Caco-2 (cell line): Measurements from ENCODE around the gene DGKI. TPM values are rescaled to one million over a fixed set of nuclear protein-coding genes. Genes with fewer than 3 reads are reported as not detected.

Source experiments
- BruUV-seq: library from RNA; stranded (reverse); fragments of 400-500 nt; replicated peaks from 2 replicates; lab custom pipeline; 2021; lab: Mats Ljungman, UMichigan
- CTCF ChIA-PET: fragments of 300-600 bp; sonication (Branson Sonifier 250); formaldehyde crosslinking; loops from one replicate; lab custom pipeline; 2022; ENCODE audit warnings: antibody characterized with exemption; lab: Charles Lee
- POLR2A ChIA-PET: fragments of 300-600 bp; sonication (Branson Sonifier 250); formaldehyde crosslinking; loops from one replicate; lab custom pipeline; 2022; ENCODE audit warnings: antibody characterized with exemption; lab: Charles Lee
- DNase-seq, 2 experiments: peaks; one replicate each; pipeline versions ENCODE4 v3.0.0 to v3.0.0-alpha.2; 2020 to 2022
- H3K27me3 ChIP-seq: replicated peaks from 2 replicates; pipeline ENCODE4 v1.6.0; 2011; ENCODE audit warnings: low read length; ENCODE audit not compliant: control insufficient read depth, insufficient read depth
- H3K36me3 ChIP-seq: 2 replicates; pipeline ENCODE4 v1.5.1; 2011; ENCODE audit warnings: low read length; ENCODE audit not compliant: control insufficient read depth, insufficient read depth
- H3K4me1 ChIP-seq: fragments of 250-450 bp; sonication (Bioruptor Pico); 2 replicates; pipeline ENCODE4 v1.5.1; 2020; ENCODE audit warnings: mild to moderate bottlenecking
- H3K4me3 ChIP-seq: 2 replicates; pipeline ENCODE4 v1.5.1; 2011; ENCODE audit warnings: low read depth, mild to moderate bottlenecking, control low read depth, low read length
- H3K9me3 ChIP-seq: fragments of 250-450 bp; sonication (Bioruptor Pico); 2 replicates; pipeline ENCODE4 v1.5.1; 2020; ENCODE audit warnings: mild to moderate bottlenecking, moderate library complexity
- H3K27ac Mint-ChIP-seq: one replicate; pipeline ENCODE4 v1.8.0; 2022; ENCODE audit warnings: mixed read lengths; ENCODE audit not compliant: unreplicated experiment
- H3K27me3 Mint-ChIP-seq: one replicate; pipeline ENCODE4 v1.8.0; 2022; ENCODE audit warnings: mixed read lengths; ENCODE audit not compliant: insufficient read depth, unreplicated experiment
- H3K36me3 Mint-ChIP-seq: one replicate; pipeline ENCODE4 v1.8.0; 2022; ENCODE audit warnings: mild to moderate bottlenecking, mixed read lengths; ENCODE audit not compliant: insufficient read depth, unreplicated experiment
- H3K4me1 Mint-ChIP-seq: one replicate; pipeline ENCODE4 v1.8.0; 2022; ENCODE audit warnings: low read depth, mixed read lengths; ENCODE audit not compliant: unreplicated experiment
- H3K4me3 Mint-ChIP-seq: one replicate; pipeline ENCODE4 v1.8.0; 2022; ENCODE audit warnings: mild to moderate bottlenecking, moderate library complexity, mixed read lengths; ENCODE audit not compliant: unreplicated experiment
- H3K9me3 Mint-ChIP-seq: one replicate; pipeline ENCODE4 v1.8.0; 2022; ENCODE audit warnings: mixed read lengths; ENCODE audit not compliant: unreplicated experiment
- intact Hi-C: fragments of 100-400 bp; cut with micrococcal nuclease; formaldehyde crosslinking; loops from one replicate; pipeline ENCODE4 v1.10.0; 2022; ENCODE audit not compliant: unreplicated experiment
- total RNA-seq: library from RNA; stranded (reverse); gene quantifications from 2 replicates; pipeline ENCODE4 v1.2.3, GENCODE V29; 2022
- TF ChIP-seq, protein P1 (sequence below), 2 experiments: fragments of 200-600 bp in 1 of 2; IDR thresholded peaks; 1 replicate in 1 of 2; 2 replicates in 1 of 2; pipeline versions ENCODE4 v1.5.1 to v1.8.0; 2011 to 2022; ENCODE audit warnings: antibody characterized with exemption in 1 of 2, control low read depth in 1 of 2, inconsistent platforms in 1 of 2, low read depth in 1 of 2, low read length in 1 of 2, mild to moderate bottlenecking in 1 of 2, moderate library complexity in 1 of 2; ENCODE audit not compliant: insufficient read depth in 1 of 2, severe bottlenecking in 1 of 2, unreplicated experiment in 1 of 2

Gene DGKI
- total RNA-seq, 1 experiment from 2014 or later, result 0.84 TPM

- intact Hi-C loops, result no loop called here
- POLR2A ChIA-PET, result no interaction called here
- peaks cover 27% of the 10 kb centered on the region for H3K9me3 Mint-ChIP-seq
Observed at GRCh38 chr7:137862358-137862757, 15.6 kb upstream of the DGKI start.

GRCh38 chr7:137860542-137860941 lies 13.8 kb upstream of the DGKI start:
- H3K27me3 ChIP-seq, result no peaks in the 10 kb centered on the region
- intact Hi-C loops, result no loop called here
- no peak for DNase-seq
- Mint-ChIP-seq H3K4me1 (no peaks in the 10 kb centered on the region), H3K4me3 (no peak overlapping the region), H3K9me3 (peaks cover 10% of the 10 kb centered on the region), H3K27me3 (no peaks in the 10 kb centered on the region), H3K36me3 (peaks cover 38% of the 10 kb centered on the region), H3K27ac (no peak overlapping the region)
- H3K4me1 ChIP-seq, result no peaks in the 10 kb centered on the region
- H3K36me3 ChIP-seq, result peaks cover 6% of the 10 kb centered on the region
- CTCF ChIA-PET, result no interaction called here
- POLR2A ChIA-PET, result no interaction called here
- no TSS peak for BruUV-seq
- H3K4me3 ChIP-seq, result no peak overlapping the region
- H3K9me3 ChIP-seq, result peaks cover 2% of the 10 kb centered on the region
- TF ChIP-seq, protein P1, sequence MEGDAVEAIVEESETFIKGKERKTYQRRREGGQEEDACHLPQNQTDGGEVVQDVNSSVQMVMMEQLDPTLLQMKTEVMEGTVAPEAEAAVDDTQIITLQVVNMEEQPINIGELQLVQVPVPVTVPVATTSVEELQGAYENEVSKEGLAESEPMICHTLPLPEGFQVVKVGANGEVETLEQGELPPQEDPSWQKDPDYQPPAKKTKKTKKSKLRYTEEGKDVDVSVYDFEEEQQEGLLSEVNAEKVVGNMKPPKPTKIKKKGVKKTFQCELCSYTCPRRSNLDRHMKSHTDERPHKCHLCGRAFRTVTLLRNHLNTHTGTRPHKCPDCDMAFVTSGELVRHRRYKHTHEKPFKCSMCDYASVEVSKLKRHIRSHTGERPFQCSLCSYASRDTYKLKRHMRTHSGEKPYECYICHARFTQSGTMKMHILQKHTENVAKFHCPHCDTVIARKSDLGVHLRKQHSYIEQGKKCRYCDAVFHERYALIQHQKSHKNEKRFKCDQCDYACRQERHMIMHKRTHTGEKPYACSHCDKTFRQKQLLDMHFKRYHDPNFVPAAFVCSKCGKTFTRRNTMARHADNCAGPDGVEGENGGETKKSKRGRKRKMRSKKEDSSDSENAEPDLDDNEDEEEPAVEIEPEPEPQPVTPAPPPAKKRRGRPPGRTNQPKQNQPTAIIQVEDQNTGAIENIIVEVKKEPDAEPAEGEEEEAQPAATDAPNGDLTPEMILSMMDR (IDR thresholded peaks at IDR 0.05; ENCODE audit: insufficient read depth in 1 of 2, low read depth in 1 of 2, low read length in 1 of 2, severe bottlenecking in 1 of 2, unreplicated experiment in 1 of 2), result no peak

More at GRCh38 chr7:137862358-137862757, 15.6 kb upstream of the DGKI start:
- Mint-ChIP-seq H3K27me3 (no peaks in the 10 kb centered on the region), H3K27ac (no peak overlapping the region), H3K4me1 (no peaks in the 10 kb centered on the region), H3K4me3 (no peak overlapping the region), H3K36me3 (peaks cover 55% of the 10 kb centered on the region)
- Histone ChIP-seq H3K4me1 (no peaks in the 10 kb centered on the region), H3K27me3 (no peaks in the 10 kb centered on the region), H3K36me3 (peaks cover 8% of the 10 kb centered on the region), H3K9me3 (peaks cover 12% of the 10 kb centered on the region), H3K4me3 (no peak overlapping the region)
- CTCF ChIA-PET, result no interaction called here
- no peak for DNase-seq
- no TSS peak for BruUV-seq
- TF ChIP-seq, protein P1 (IDR thresholded peaks at IDR 0.05; ENCODE audit: insufficient read depth in 1 of 2, low read depth in 1 of 2, low read length in 1 of 2, severe bottlenecking in 1 of 2, unreplicated experiment in 1 of 2), result no peak

- Mint-ChIP-seq H3K4me1 (no peaks in the 10 kb centered on the region), H3K9me3 (no peaks in the 10 kb centered on the region), H3K27ac (no peak overlapping the region), H3K4me3 (no peak overlapping the region), H3K27me3 (no peaks in the 10 kb centered on the region), H3K36me3 (peaks cover 16% of the 10 kb centered on the region)
- POLR2A ChIA-PET, result no interaction called here
- H3K36me3 ChIP-seq, result no peaks in the 10 kb centered on the region
- TF ChIP-seq, protein P1 (IDR thresholded peaks at IDR 0.05; ENCODE audit: insufficient read depth in 1 of 2, low read depth in 1 of 2, low read length in 1 of 2, severe bottlenecking in 1 of 2, unreplicated experiment in 1 of 2), result no peak
- H3K4me1 ChIP-seq, result no peaks in the 10 kb centered on the region
- no peaks in the 10 kb centered on the region for H3K27me3 ChIP-seq
- H3K4me3 ChIP-seq, result no peak overlapping the region
- CTCF ChIA-PET, result no interaction called here
- no peak for DNase-seq
- BruUV-seq, result no TSS peak
- no peaks in the 10 kb centered on the region for H3K9me3 ChIP-seq
- intact Hi-C loops, result no loop called here
Observed at GRCh38 chr7:137853053-137853452, 6.3 kb upstream of the DGKI start.
